PFSK-1 (cell line): ENCODE measurements around the gene RFX4.

ENCODE experiments used
- FOXP2 ChIP-seq: optimal IDR thresholded peaks from 2 replicates; pipeline ENCODE3; 2011; ENCODE audit warnings: borderline replicate concordance, control low read depth, inconsistent platforms; ENCODE audit not compliant: insufficient read depth; ENCODE audit errors: extremely low read length, extremely low read depth
- POLR2AphosphoS5 ChIP-seq: IDR thresholded peaks from 2 replicates; pipeline ENCODE4 v1.6.1; 2012; ENCODE audit warnings: low read depth, mild to moderate bottlenecking, control low read depth, low read length, moderate library complexity
- REST ChIP-seq, 2 experiments: IDR thresholded peaks; 2 replicates each; pipeline versions ENCODE4 v1.6.1 to v1.8.0; 2011 to 2012; ENCODE audit warnings: low read depth in 2 of 2, low read length in 2 of 2, control low read depth in 1 of 2, inconsistent platforms in 1 of 2, mild to moderate bottlenecking in 1 of 2, moderate library complexity in 1 of 2; ENCODE audit not compliant: insufficient read depth in 1 of 2
- SIN3A ChIP-seq: IDR thresholded peaks from 2 replicates; pipeline ENCODE4 v1.6.1; 2012; ENCODE audit warnings: mild to moderate bottlenecking, low read length, moderate library complexity, borderline replicate concordance; ENCODE audit not compliant: insufficient read depth
- TAF1 ChIP-seq: IDR thresholded peaks from 2 replicates; pipeline ENCODE4 v1.6.1; 2012; ENCODE audit warnings: low read length, control low read depth, borderline replicate concordance; ENCODE audit not compliant: insufficient read depth

The RFX4 gene

GRCh38 chr12:106564678-106565329 is 18.0 kb upstream of the RFX4 start:
- TF ChIP-seq REST (IDR thresholded peaks at IDR 0.05; ENCODE audit: insufficient read depth in 1 of 2, low read depth in 2 of 2, low read length in 2 of 2) (no peak), FOXP2 (no peak), TAF1 (no peak), SIN3A (no peak), POLR2AphosphoS5 (no peak)

GRCh38 chr12:106566771-106567170 is 16.0 kb upstream of the RFX4 start:
- TF ChIP-seq REST (IDR thresholded peaks at IDR 0.05; ENCODE audit: insufficient read depth in 1 of 2, low read depth in 2 of 2, low read length in 2 of 2) (no peak), TAF1 (no peak), POLR2AphosphoS5 (no peak)

- TF ChIP-seq TAF1: no peak
- TF ChIP-seq FOXP2: no peak
- no peak for TF ChIP-seq POLR2AphosphoS5
- no peak for TF ChIP-seq REST (IDR thresholded peaks at IDR 0.05; ENCODE audit: insufficient read depth in 1 of 2, low read depth in 2 of 2, low read length in 2 of 2)
- TF ChIP-seq SIN3A: no peak
Observed at GRCh38 chr12:106573239-106573638, 9.6 kb upstream of the RFX4 start.

GRCh38 chr12:106576848-106577247 is 6.0 kb upstream of the RFX4 start:
- TF ChIP-seq TAF1: no peak
- TF ChIP-seq FOXP2: no peak
- TF ChIP-seq REST (IDR thresholded peaks at IDR 0.05; ENCODE audit: insufficient read depth in 1 of 2, low read depth in 2 of 2, low read length in 2 of 2): no peak
- TF ChIP-seq SIN3A: no peak
- TF ChIP-seq POLR2AphosphoS5: no peak
